ENCODE data around the gene SLC6A6. TPM values are rescaled to one million over a fixed set of nuclear protein-coding genes. Genes with fewer than 3 reads are reported as not detected.

Gene SLC6A6
- total RNA-seq, 2 experiments from 2014 or later = 27.8 to 31.2 TPM

- Mint-ChIP-seq H3K36me3 (ENCODE audit: low read depth) (peaks cover 85% of the 10 kb centered on the region), H3K4me1 (ENCODE audit: low read depth) (no peaks in the 10 kb centered on the region), H3K4me3 (no peak overlapping the region), H3K27ac (no peak overlapping the region), H3K27me3 (no peaks in the 10 kb centered on the region), H3K9me3 (no peaks in the 10 kb centered on the region)
- H3K4me1 ChIP-seq (ENCODE audit: insufficient read depth, low read length) = no peaks in the 10 kb centered on the region
- ChIA-PET POLR2A (no interaction called here), CTCF (no interaction called here)
- no peak overlapping the region for H3K4me3 ChIP-seq (ENCODE audit: low read length)
- DNase-seq (no peak), ATAC-seq (ENCODE audit: poor library complexity) (no peak)
- intact Hi-C loops (cut with DNase I, micrococcal nuclease) = no loop called here
- H3K9me3 ChIP-seq (ENCODE audit: control insufficient read depth in 1 of 2, insufficient read depth in 1 of 2, low read length in 2 of 2) = no peaks in the 10 kb centered on the region
- H3K27me3 ChIP-seq (ENCODE audit: control insufficient read depth in 1 of 2, insufficient read depth in 2 of 2, low read length in 2 of 2) = no peaks in the 10 kb centered on the region
- TF ChIP-seq CTCF (IDR thresholded peaks at IDR 0.05) = no peak
- H3K36me3 ChIP-seq (ENCODE audit: insufficient read depth, low read length) = peaks cover 82% of the 10 kb centered on the region
- H3K27ac ChIP-seq (ENCODE audit: low read depth in 1 of 2, low read length in 2 of 2) = no peak overlapping the region
Measured at GRCh38 chr3:14450506-14450905, 48.1 kb downstream of the SLC6A6 start.

DNA sequence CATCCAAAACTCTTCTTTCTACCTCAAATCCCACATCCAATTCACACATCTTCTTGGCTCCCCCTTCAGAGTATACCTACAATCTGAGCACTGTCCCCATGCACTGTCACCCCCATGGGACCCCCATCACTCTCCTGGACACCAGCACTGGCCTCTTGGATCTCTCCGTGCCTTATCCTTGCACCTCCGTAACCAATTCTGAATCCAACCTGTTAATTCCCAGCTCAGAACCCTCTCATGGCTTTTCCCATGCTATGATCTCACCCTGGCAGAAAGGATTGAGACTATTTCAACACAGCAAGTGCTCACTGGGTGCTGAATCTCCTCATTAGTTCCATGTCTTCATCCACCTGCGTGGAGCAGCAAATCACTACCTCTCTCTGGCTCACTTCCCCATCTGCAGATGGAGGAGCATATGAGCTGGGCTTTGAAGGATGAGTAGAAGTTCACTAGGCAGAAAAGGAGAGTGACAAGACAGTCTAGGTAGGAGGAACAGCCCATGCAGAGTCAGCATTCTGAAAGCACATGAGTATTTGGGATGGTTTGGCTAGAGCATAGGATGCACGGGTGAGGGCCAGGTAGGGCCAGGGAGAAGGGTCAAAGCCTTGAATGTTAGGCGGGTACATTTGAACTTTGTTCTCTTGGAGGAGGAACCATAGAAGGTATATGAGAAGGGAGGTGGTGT is 48.7 kb downstream of the SLC6A6 start:
- H3K4me3 Mint-ChIP-seq = no peak overlapping the region
- H3K36me3 Mint-ChIP-seq (ENCODE audit: low read depth) = peaks cover 82% of the 10 kb centered on the region
- H3K27me3 Mint-ChIP-seq = no peaks in the 10 kb centered on the region
- H3K9me3 ChIP-seq (ENCODE audit: control insufficient read depth in 1 of 2, insufficient read depth in 1 of 2, low read length in 2 of 2) = no peaks in the 10 kb centered on the region
- no peak for ATAC-seq (ENCODE audit: poor library complexity)
- H3K4me3 ChIP-seq (ENCODE audit: low read length) = no peak overlapping the region
- peaks cover 79% of the 10 kb centered on the region for H3K36me3 ChIP-seq (ENCODE audit: insufficient read depth, low read length)
- ChIA-PET CTCF (no interaction called here), POLR2A (no interaction called here)
- H3K27me3 ChIP-seq (ENCODE audit: control insufficient read depth in 1 of 2, insufficient read depth in 2 of 2, low read length in 2 of 2) = no peaks in the 10 kb centered on the region
- no peaks in the 10 kb centered on the region for H3K4me1 ChIP-seq (ENCODE audit: insufficient read depth, low read length)
- no peak overlapping the region for H3K27ac ChIP-seq (ENCODE audit: low read depth in 1 of 2, low read length in 2 of 2)
- H3K4me1 Mint-ChIP-seq (ENCODE audit: low read depth) = no peaks in the 10 kb centered on the region
- TF ChIP-seq CTCF (IDR thresholded peaks at IDR 0.05) = no peak
- no peak overlapping the region for H3K27ac Mint-ChIP-seq
- intact Hi-C loops (cut with DNase I, micrococcal nuclease) = no loop called here
- DNase-seq = no peak
- no peaks in the 10 kb centered on the region for H3K9me3 Mint-ChIP-seq

DNA sequence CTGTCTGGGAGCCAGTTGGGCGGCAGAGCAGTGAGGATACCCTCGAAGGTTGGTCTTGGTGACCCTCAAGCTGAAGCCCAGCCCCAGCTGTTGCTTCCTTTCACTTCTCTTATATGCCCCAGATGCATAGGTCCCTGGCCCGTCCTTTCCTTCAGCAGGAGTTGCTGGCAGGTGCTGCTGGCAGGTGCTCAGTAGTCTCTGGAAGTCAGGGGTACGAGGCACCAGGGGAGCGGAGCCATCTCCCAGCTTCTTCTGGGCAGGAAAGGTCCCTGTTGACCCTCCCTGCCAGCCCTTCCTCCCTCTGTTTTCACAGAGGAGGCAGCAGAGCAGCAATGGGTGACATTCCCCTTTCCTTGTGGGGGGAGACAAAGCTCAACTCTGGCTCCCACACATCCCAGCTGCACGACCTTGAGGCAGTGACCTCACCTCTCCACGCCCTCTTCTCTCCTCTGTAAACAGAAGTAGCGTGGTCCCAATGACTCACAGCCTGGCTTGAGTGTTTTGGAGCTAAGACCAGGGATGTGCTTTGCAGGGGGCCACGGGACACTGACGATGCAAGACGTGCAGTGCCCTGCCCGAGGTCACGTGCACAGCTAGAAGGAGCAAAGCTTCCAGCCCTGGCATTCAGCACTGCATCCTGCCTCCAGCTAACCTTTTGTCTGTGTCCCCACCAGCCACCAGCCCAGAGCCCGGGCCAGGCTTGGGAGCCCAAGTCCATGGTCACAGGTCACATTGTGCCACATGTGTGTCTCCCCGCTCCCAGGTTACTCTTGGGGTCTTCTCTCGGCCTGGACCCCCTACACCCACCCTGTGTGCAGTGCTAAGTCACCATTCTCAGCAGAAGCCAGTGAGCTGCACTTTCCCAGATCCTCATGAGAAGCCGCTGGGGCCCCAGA is 49.7 kb downstream of the SLC6A6 start:
- no peaks in the 10 kb centered on the region for H3K4me1 ChIP-seq (ENCODE audit: insufficient read depth, low read length)
- peaks cover 72% of the 10 kb centered on the region for H3K36me3 Mint-ChIP-seq (ENCODE audit: low read depth)
- H3K4me3 ChIP-seq (ENCODE audit: low read length) = no peak overlapping the region
- ChIA-PET POLR2A (interaction anchor here (1.4 kb wide), 1 partner anchor 20 kb away, joined by 4 read pairs; no protein-coding TSS in a partner anchor), CTCF (interaction anchor here (0.8 kb wide), 1 partner anchor 16 kb away, joined by 4 read pairs; no protein-coding TSS in a partner anchor)
- no peak for DNase-seq
- no peaks in the 10 kb centered on the region for H3K27me3 Mint-ChIP-seq
- intact Hi-C loops (cut with DNase I, micrococcal nuclease) = no loop called here
- no peak for ATAC-seq (ENCODE audit: poor library complexity)
- no peaks in the 10 kb centered on the region for H3K4me1 Mint-ChIP-seq (ENCODE audit: low read depth)
- no peaks in the 10 kb centered on the region for H3K27me3 ChIP-seq (ENCODE audit: control insufficient read depth in 1 of 2, insufficient read depth in 2 of 2, low read length in 2 of 2)
- no peak overlapping the region for H3K27ac Mint-ChIP-seq
- no peak overlapping the region for H3K4me3 Mint-ChIP-seq
- no peak for TF ChIP-seq CTCF (IDR thresholded peaks at IDR 0.05)
- H3K36me3 ChIP-seq (ENCODE audit: insufficient read depth, low read length) = peaks cover 77% of the 10 kb centered on the region
- no peaks in the 10 kb centered on the region for H3K9me3 Mint-ChIP-seq
- H3K9me3 ChIP-seq (ENCODE audit: control insufficient read depth in 1 of 2, insufficient read depth in 1 of 2, low read length in 2 of 2) = no peaks in the 10 kb centered on the region
- no peak overlapping the region for H3K27ac ChIP-seq (ENCODE audit: low read depth in 1 of 2, low read length in 2 of 2)

Measured in CD4-positive, alpha-beta T cell (primary cell).